ENCODE results near the gene PODNL1.

PODNL1 gene

GRCh38 chr19:13887517-13887916, 50.7 kb downstream of the PODNL1 start:
- DNase-seq: no peak

- no peak for DNase-seq
These were observed 51.2 kb downstream of the PODNL1 start for GRCh38 chr19:13887018-13887436.

GRCh38 chr19:13885826-13886365, 52.3 kb downstream of the PODNL1 start:
- DNase-seq: no peak

- DNase-seq: no peak
These were observed 53.3 kb downstream of the PODNL1 start for GRCh38 chr19:13884726-13885591.

DNA sequence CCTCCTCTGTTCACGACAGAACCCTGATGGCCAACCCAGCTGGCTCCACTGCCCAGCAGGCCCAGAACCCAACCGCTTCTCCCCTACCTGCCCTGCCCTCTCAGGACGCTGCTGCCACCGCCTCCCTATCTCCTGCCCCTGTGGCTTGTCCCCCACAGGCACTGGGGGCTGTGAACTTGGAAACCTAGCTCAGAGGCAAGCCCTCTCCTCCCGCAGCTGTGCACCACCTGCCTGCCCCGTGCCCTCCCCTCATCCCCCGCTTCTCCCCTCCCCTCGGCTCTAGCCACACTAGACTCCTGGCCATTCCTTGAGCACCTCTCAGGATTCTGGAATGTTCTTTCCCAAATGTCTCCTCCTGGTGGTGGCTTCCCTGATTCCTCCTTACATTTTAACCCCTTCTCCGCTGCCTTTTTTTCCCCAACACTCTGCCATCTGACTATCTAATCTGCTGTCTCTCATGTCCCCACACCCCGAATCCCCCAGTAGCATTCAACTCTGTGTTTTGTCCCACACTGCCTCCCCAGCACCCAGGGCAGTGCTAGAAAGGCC, 54.6 kb downstream of the PODNL1 start:
- DNase-seq: no peak

- no peak for DNase-seq
These were observed 55.4 kb downstream of the PODNL1 start for GRCh38 chr19:13882836-13883235.

DNA sequence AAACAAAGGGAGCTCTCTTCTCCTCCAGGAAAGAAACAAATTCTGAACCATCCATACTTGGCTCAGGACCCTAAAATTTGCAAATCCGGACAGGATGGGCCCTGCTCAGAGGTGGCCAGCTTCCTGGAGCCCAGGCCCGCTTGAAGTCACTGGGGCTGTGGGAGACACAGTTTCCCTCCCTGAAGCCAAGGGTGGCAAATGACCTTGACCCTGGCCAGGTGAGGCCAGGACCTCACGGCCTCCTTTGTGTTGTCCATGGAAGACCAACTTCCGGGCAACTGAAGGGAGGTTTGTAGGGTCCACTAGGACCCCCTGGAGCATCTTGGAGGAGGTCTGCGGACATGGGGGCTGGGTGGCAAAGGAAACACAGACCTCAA, 55.8 kb downstream of the PODNL1 start:
- DNase-seq: no peak

DNA sequence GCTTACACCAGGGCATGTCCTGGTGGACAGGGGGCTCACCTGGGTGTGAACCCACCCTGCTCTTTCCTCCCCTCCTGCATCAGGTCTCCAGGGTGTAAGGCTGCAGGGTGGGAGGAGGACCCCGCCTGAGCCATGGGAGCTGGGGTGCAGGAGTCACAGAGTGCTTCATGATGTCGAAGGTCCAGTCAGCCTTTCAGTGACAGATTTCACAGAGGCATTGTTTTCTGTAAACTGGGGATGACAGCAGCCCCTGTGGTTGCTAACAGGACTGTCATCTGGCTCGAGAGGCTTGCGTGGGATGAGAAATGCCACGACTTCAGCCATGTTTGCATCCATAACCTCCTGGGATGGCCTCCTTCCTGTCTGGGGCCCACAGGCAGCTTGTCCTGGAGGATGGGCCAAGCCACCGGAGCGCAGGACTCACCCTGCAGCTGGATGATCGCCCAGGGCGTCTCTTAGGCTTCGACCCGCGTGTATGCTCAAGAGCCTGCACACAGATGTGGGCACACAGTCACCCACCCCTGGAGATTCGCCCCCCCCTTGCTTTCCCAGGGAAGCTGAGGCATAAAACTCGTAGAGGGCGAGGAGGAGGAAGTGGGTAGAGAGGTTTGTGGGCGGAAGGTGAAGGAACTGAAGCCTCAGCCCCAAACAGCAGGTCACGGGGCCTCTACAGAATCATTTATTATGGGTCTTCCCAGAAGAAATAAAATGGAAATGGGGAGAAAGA, 56.4 kb downstream of the PODNL1 start:
- peak; percentile 68 for DNase-seq

GRCh38 chr19:13881251-13881691, 56.9 kb downstream of the PODNL1 start:
- peak; percentile 56 for DNase-seq
